Peyer's patch (tissue), 4 donors: ENCODE measurements around the gene AGAP1.

Source experiments
- CTCF ChIP-seq, 6 experiments: fragments of 450-650 bp in 4 of 6; fragments of 200-600 bp in 2 of 6; sonication (generic) in 1 of 6; IDR thresholded peaks; one replicate each; pipeline ENCODE4 v1.5.1; 2017 to 2019; ENCODE audit warnings: antibody characterized with exemption in 6 of 6, mild to moderate bottlenecking in 3 of 6, moderate library complexity in 1 of 6
- POLR2A ChIP-seq, 2 donors: fragments of 450-650 bp; IDR thresholded peaks; one replicate each; pipeline ENCODE4 v1.5.1; 2017; ENCODE audit warnings: antibody characterized with exemption in 2 of 2, mild to moderate bottlenecking in 2 of 2, moderate library complexity in 2 of 2

- TF ChIP-seq CTCF (IDR thresholded peaks at IDR 0.05): no peak
- no peak for TF ChIP-seq POLR2A (IDR thresholded peaks at IDR 0.05)
These were observed 554.2 kb downstream of the AGAP1 start for GRCh38 chr2:236047886-236048540.
